K562 (cell line): ENCODE results near the gene BCAN. TPM values are rescaled to one million over a fixed set of nuclear protein-coding genes. Genes with fewer than 3 reads are reported as not detected.

Experiments used
- COPS2 ChIP-seq: fragments of 450-650 bp; conservative IDR thresholded peaks from 2 replicates; pipeline ENCODE4 v1.6.1; 2016; ENCODE audit warnings: mild to moderate bottlenecking, moderate library complexity
- DLX4 ChIP-seq: fragments of 250-450 bp; sonication (Bioruptor Pico); IDR thresholded peaks from 2 replicates; pipeline ENCODE4 v1.6.1; 2021; ENCODE audit warnings: mild to moderate bottlenecking
- ESRRA ChIP-seq: fragments of 450-650 bp; IDR thresholded peaks from 2 replicates; pipeline ENCODE4 v1.6.1; 2014; ENCODE audit warnings: low read depth, mild to moderate bottlenecking, moderate library complexity, borderline replicate concordance
- ETS2 ChIP-seq: IDR thresholded peaks from 2 replicates; pipeline ENCODE4 v1.6.1; 2016; ENCODE audit warnings: borderline replicate concordance, missing genetic modification characterization, mild to moderate bottlenecking, moderate library complexity, missing compliant biosample characterization; ENCODE audit not compliant: poor library complexity, severe bottlenecking
- HNRNPLL ChIP-seq: fragments of 200-400 bp; formaldehyde crosslinking; IDR thresholded peaks from 2 replicates; pipeline ENCODE4 v1.6.1; 2017; ENCODE audit warnings: low read length, low read depth, mild to moderate bottlenecking; ENCODE audit not compliant: poor library complexity, severe bottlenecking
- MAZ ChIP-seq, 2 experiments: fragments of 450-650 bp in 1 of 2; sonication (generic) in 1 of 2; formaldehyde crosslinking; IDR thresholded peaks in 1 of 2; conservative IDR thresholded peaks in 1 of 2; 2 replicates each; pipeline versions ENCODE4 v1.4.0 to v1.5.0; 2020; ENCODE audit warnings: mild to moderate bottlenecking in 1 of 2, missing genetic modification reagents in 1 of 2
- MTA2 ChIP-seq: fragments of 450-650 bp; IDR thresholded peaks from 2 replicates; pipeline ENCODE4 v1.6.1; 2016; ENCODE audit warnings: low read depth
- TEAD1 ChIP-seq, 2 experiments: fragments of 450-650 bp in 1 of 2; sonication (generic) in 1 of 2; formaldehyde crosslinking; IDR thresholded peaks; 2 replicates each; pipeline versions ENCODE4 v1.4.0 to v1.8.0; 2020 to 2022; ENCODE audit warnings: mild to moderate bottlenecking in 2 of 2, missing genetic modification reagents in 1 of 2
- TEAD4 ChIP-seq, 2 experiments: sonication (generic) in 1 of 2; formaldehyde crosslinking in 1 of 2; IDR thresholded peaks; 2 replicates each; pipeline versions ENCODE4 v1.6.1 to v1.8.0; 2012 to 2022; ENCODE audit warnings: borderline replicate concordance in 1 of 2, inconsistent platforms in 1 of 2, low read length in 1 of 2, mild to moderate bottlenecking in 1 of 2, missing genetic modification reagents in 1 of 2
- TRIM28 ChIP-seq: fragments of 450-650 bp; IDR thresholded peaks from 2 replicates; pipeline ENCODE4 v1.6.1; 2017
- XRCC5 ChIP-seq: fragments of 200-400 bp; formaldehyde crosslinking; IDR thresholded peaks from 2 replicates; pipeline ENCODE4 v1.6.1; 2017; ENCODE audit warnings: low read depth, mild to moderate bottlenecking, low read length
- ZBTB17 ChIP-seq: fragments of 450-650 bp; formaldehyde crosslinking; IDR thresholded peaks from 2 replicates; pipeline ENCODE4 v1.4.0; 2020; ENCODE audit warnings: mild to moderate bottlenecking
- ZC3H4 ChIP-seq: sonication (generic); formaldehyde crosslinking; IDR thresholded peaks from 2 replicates; pipeline ENCODE4 v1.9.0; 2021; ENCODE audit warnings: missing genetic modification reagents, borderline replicate concordance
- ZSCAN29 ChIP-seq: fragments of 450-650 bp; IDR thresholded peaks from 2 replicates; pipeline ENCODE4 v1.6.1; 2017
- polyA plus RNA-seq, 8 experiments: library from polyadenylated mRNA; depleted of rRNA in 4 of 8; stranded (reverse) in 5 of 8; unstranded in 3 of 8; fragments of >200 nt; fragmentation: Nextera tagmentation in 2 of 8; fragmentation: Illumina TruSeq in 1 of 8; extraction: Ambion mirVana in 2 of 8; extraction: Trizol in 1 of 8; gene quantifications; 2 replicates each; pipeline versions ENCODE4 v1.2.1 to v1.2.3, GENCODE V29; 2011 to 2014; ENCODE audit warnings: inconsistent platforms in 1 of 8, missing spikeins in 1 of 8
- total RNA-seq, 7 experiments: library from RNA; depleted of rRNA in 6 of 7; stranded (reverse); fragments of >200 nt in 6 of 7; fragmentation: Illumina TruSeq in 2 of 7; extraction: Trizol in 2 of 7; gene quantifications; 2 replicates each; pipeline versions ENCODE4 v1.2.1 to v1.2.3, GENCODE V29; 2011 to 2021; ENCODE audit warnings: low replicate concordance in 1 of 7
- TF ChIP-seq, protein P1 (sequence below): fragments of 250-450 bp; sonication (Bioruptor Pico); IDR thresholded peaks from 2 replicates; pipeline ENCODE4 v1.4.0; 2020
- TF ChIP-seq, protein P2 (sequence below), 2 experiments: fragments of 200-800 bp in 1 of 2; sonication (Bioruptor generic) in 1 of 2; sonication (generic) in 1 of 2; formaldehyde crosslinking in 1 of 2; IDR thresholded peaks in 1 of 2; conservative IDR thresholded peaks in 1 of 2; 2 replicates each; pipeline versions ENCODE4 v1.5.0 to v1.6.1; 2016 to 2020; ENCODE audit warnings: missing compliant biosample characterization in 1 of 2, missing genetic modification characterization in 1 of 2, missing genetic modification reagents in 1 of 2

Gene BCAN
- total and polyA plus RNA-seq, 9 of the 15 experiments (the other 6 are each of a cell fraction or from before 2014, with no cell fraction given): 0.04 to 0.33 (median 0.14) TPM; not detected in 5

- TF ChIP-seq, protein P1, sequence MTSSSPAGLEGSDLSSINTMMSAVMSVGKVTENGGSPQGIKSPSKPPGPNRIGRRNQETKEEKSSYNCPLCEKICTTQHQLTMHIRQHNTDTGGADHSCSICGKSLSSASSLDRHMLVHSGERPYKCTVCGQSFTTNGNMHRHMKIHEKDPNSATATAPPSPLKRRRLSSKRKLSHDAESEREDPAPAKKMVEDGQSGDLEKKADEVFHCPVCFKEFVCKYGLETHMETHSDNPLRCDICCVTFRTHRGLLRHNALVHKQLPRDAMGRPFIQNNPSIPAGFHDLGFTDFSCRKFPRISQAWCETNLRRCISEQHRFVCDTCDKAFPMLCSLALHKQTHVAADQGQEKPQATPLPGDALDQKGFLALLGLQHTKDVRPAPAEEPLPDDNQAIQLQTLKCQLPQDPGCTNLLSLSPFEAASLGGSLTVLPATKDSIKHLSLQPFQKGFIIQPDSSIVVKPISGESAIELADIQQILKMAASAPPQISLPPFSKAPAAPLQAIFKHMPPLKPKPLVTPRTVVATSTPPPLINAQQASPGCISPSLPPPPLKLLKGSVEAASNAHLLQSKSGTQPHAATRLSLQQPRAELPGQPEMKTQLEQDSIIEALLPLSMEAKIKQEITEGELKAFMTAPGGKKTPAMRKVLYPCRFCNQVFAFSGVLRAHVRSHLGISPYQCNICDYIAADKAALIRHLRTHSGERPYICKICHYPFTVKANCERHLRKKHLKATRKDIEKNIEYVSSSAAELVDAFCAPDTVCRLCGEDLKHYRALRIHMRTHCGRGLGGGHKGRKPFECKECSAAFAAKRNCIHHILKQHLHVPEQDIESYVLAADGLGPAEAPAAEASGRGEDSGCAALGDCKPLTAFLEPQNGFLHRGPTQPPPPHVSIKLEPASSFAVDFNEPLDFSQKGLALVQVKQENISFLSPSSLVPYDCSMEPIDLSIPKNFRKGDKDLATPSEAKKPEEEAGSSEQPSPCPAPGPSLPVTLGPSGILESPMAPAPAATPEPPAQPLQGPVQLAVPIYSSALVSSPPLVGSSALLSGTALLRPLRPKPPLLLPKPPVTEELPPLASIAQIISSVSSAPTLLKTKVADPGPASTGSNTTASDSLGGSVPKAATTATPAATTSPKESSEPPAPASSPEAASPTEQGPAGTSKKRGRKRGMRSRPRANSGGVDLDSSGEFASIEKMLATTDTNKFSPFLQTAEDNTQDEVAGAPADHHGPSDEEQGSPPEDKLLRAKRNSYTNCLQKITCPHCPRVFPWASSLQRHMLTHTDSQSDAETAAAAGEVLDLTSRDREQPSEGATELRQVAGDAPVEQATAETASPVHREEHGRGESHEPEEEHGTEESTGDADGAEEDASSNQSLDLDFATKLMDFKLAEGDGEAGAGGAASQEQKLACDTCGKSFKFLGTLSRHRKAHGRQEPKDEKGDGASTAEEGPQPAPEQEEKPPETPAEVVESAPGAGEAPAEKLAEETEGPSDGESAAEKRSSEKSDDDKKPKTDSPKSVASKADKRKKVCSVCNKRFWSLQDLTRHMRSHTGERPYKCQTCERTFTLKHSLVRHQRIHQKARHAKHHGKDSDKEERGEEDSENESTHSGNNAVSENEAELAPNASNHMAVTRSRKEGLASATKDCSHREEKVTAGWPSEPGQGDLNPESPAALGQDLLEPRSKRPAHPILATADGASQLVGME (CRISPR knock-in tag): no peak
- TF ChIP-seq XRCC5 (0 out of 2 replicates have a peak, but pooled peaks have one; percentile 40), ETS2 (tag) (no peak), ESRRA (no peak), TEAD1 (CRISPR knock-in tag; IDR thresholded peaks at IDR 0.05) (no peak), ZBTB17 (no peak), TRIM28 (no peak), HNRNPLL (no peak), COPS2 (no peak), MTA2 (no peak), ZC3H4 (CRISPR knock-in tag) (no peak), DLX4 (CRISPR knock-in tag) (no peak), TEAD4 (IDR thresholded peaks at IDR 0.05; ENCODE audit: low read length) (no peak), TEAD4 (CRISPR knock-in tag; IDR thresholded peaks at IDR 0.05; ENCODE audit: borderline replicate concordance) (no peak), MAZ (CRISPR knock-in tag; conservative IDR thresholded peaks at IDR 0.05 in 1 of 2, IDR thresholded peaks at IDR 0.05 in 1 of 2) (0 out of 4 replicates have a peak, but pooled peaks of 1 of the 2 experiments have one; percentile 20), ZSCAN29 (no peak)
- TF ChIP-seq, protein P2, sequence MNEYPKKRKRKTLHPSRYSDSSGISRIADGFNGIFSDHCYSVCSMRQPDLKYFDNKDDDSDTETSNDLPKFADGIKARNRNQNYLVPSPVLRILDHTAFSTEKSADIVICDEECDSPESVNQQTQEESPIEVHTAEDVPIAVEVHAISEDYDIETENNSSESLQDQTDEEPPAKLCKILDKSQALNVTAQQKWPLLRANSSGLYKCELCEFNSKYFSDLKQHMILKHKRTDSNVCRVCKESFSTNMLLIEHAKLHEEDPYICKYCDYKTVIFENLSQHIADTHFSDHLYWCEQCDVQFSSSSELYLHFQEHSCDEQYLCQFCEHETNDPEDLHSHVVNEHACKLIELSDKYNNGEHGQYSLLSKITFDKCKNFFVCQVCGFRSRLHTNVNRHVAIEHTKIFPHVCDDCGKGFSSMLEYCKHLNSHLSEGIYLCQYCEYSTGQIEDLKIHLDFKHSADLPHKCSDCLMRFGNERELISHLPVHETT (CRISPR knock-in tag; conservative IDR thresholded peaks at IDR 0.05 in 1 of 2, IDR thresholded peaks at IDR 0.05 in 1 of 2): no peak
Measured at GRCh38 chr1:156652131-156652991, 10.4 kb downstream of the BCAN start (continued).
